Measurements from ENCODE around the gene KCNC1. TPM values are rescaled to one million over a fixed set of nuclear protein-coding genes. Genes with fewer than 3 reads are reported as not detected.

The KCNC1 gene
- total and polyA plus RNA-seq, 9 of the 15 experiments (the other 6 are each of a cell fraction or from before 2014, with no cell fraction given) = 0.05 to 0.08 TPM; not detected in 7

GRCh38 chr11:17799147-17799546, 64.6 kb downstream of the KCNC1 start:
- DNase-seq (ENCODE audit: extremely low read depth in 1 of 4, low spot score in 3 of 4) (no peak), FAIRE-seq (no peak), ATAC-seq (no peak)
- no TSS peak for BruUV-seq (replicated peaks)
- Histone ChIP-seq H3K9me3 (replicated peaks; ENCODE audit: control insufficient read depth, insufficient read depth, low read depth, low read length) (no peaks in the 10 kb centered on the region), H3K79me2 (ENCODE audit: control insufficient read depth, insufficient read depth, low read length) (no peaks in the 10 kb centered on the region), H3K27ac (ENCODE audit: extremely low read depth, low read depth, low read length) (no peak overlapping the region), H3K9ac (ENCODE audit: insufficient read depth in 1 of 2, low read depth in 2 of 2, low read length in 2 of 2) (no peak overlapping the region), H3K9me1 (ENCODE audit: control insufficient read depth, insufficient read depth, low read length) (no peaks in the 10 kb centered on the region), H2AFZ (ENCODE audit: low read depth, low read length) (no peak overlapping the region), H3K27me3 (ENCODE audit: control insufficient read depth in 2 of 2, insufficient read depth in 2 of 2, low read length in 2 of 2) (no peaks in the 10 kb centered on the region), H3K4me1 (replicated peaks in 1 of 2; ENCODE audit: control insufficient read depth in 2 of 2, insufficient read depth in 2 of 2, low read length in 2 of 2) (no peaks in the 10 kb centered on the region), H4K20me1 (replicated peaks; ENCODE audit: control insufficient read depth, insufficient read depth, low read length) (no peaks in the 10 kb centered on the region; the same call in 1 of the 2 replicates), H3K4me3 (no peak overlapping the region), H3K36me3 (ENCODE audit: control insufficient read depth, insufficient read depth, low read length) (no peaks in the 10 kb centered on the region), H3K4me2 (ENCODE audit: insufficient read depth, low read length) (no peak overlapping the region)
- ChIA-PET CTCF (ENCODE audit: low intra/inter-chr PET ratio) (no interaction called here), POLR2A (interaction anchor here (0.8 kb wide), 1 partner anchor 51 kb away, joined by 3 read pairs; no protein-coding TSS in a partner anchor)
- intact Hi-C loops (cut with micrococcal nuclease) = no loop called here
- in situ Hi-C loops (cut with MboI) = no loop called here
- 12% methylated on average over 5 of the region's 5 CpGs for WGBS (ENCODE audit: insufficient coverage, low coverage, missing lambda C conversion rate)
- TF ChIP-seq MCM2 (IDR thresholded peaks at IDR 0.05; ENCODE audit: low read depth) = no peak
- TF ChIP-seq ZNF384 (IDR thresholded peaks at IDR 0.05; ENCODE audit: low read depth, low read length) = no peak
- no peak for TF ChIP-seq LARP7 (IDR thresholded peaks at IDR 0.05)
- TF ChIP-seq FOXP1 (CRISPR knock-in tag; IDR thresholded peaks at IDR 0.05) = no peak
- no peak for TF ChIP-seq KLF6 (CRISPR knock-in tag; IDR thresholded peaks at IDR 0.05; ENCODE audit: borderline replicate concordance)
- TF ChIP-seq FOXO4 (CRISPR knock-in tag; IDR thresholded peaks at IDR 0.05) = no peak
- no peak for TF ChIP-seq NFRKB (IDR thresholded peaks at IDR 0.05; ENCODE audit: low read depth)
- TF ChIP-seq ATF7 (IDR thresholded peaks at IDR 0.05) = no peak
- no peak for TF ChIP-seq E2F6 (IDR thresholded peaks at IDR 0.05; ENCODE audit: borderline replicate concordance in 1 of 2, extremely low read depth in 1 of 2, insufficient read depth in 1 of 2, insufficient read length in 1 of 2, low read depth in 1 of 2, low read length in 1 of 2, poor library complexity in 1 of 2, severe bottlenecking in 1 of 2)
- TF ChIP-seq ZBTB43 (CRISPR knock-in tag; IDR thresholded peaks at IDR 0.05) = no peak
- TF ChIP-seq PURB (CRISPR knock-in tag; IDR thresholded peaks at IDR 0.05; ENCODE audit: low read depth) = no peak
- TF ChIP-seq NFIC (IDR thresholded peaks at IDR 0.05) = no peak
- no peak for TF ChIP-seq FOS (IDR thresholded peaks at IDR 0.05; ENCODE audit: extremely low read depth, insufficient read length)
- no peak for TF ChIP-seq ZNF778 (CRISPR knock-in tag; IDR thresholded peaks at IDR 0.05)
- no peak for TF ChIP-seq FOSL1 (tag; conservative IDR thresholded peaks at IDR 0.05)
- no peak for TF ChIP-seq DACH1 (IDR thresholded peaks at IDR 0.05; ENCODE audit: partially characterized antibody)

Measured in K562 (cell line).